ENCODE measurements around the gene TMEM121.

- TF ChIP-seq POLR2A (IDR thresholded peaks at IDR 0.05): peak; percentile 40 to 53
- TF ChIP-seq CTCF (IDR thresholded peaks at IDR 0.05): peak; percentile 98 to 99
Observed at GRCh38 chr14:105480807-105481801, 45.3 kb upstream of the TMEM121 start.
